Gastroesophageal sphincter (tissue), 4 donors: ENCODE data around the gene DHDH. TPM values are rescaled to one million over a fixed set of nuclear protein-coding genes. Genes with fewer than 3 reads are reported as not detected.
A peak's percentile ranks its signal among the peaks of the same experiment; 100 is the strongest.
"Not testable (repeated sequence)": the region's sequence is repeated elsewhere in the genome, so short reads cannot be mapped to it uniquely, and the experiment has no call there.

Experiments
- ATAC-seq: fragments of 150-250 bp; one replicate; pipeline ENCODE4 v1.9.1; 2016; ENCODE audit warnings: mild to moderate bottlenecking, moderate library complexity
- H3K27ac ChIP-seq, 4 donors: fragments of 200-600 bp; sonication (generic) in 3 of 4; 1 replicate in 3 of 4; 2 replicates in 1 of 4; pipeline ENCODE4 v1.5.1; 2016 to 2019
- H3K27me3 ChIP-seq: fragments of 200-600 bp; sonication (generic); one replicate; pipeline ENCODE4 v1.5.1; 2019
- H3K36me3 ChIP-seq, 2 donors: fragments of 200-600 bp; sonication (generic); one replicate each; pipeline ENCODE4 v1.5.1; 2019; ENCODE audit warnings: control low read depth in 1 of 2
- H3K4me1 ChIP-seq, 3 donors: fragments of 200-600 bp; sonication (generic); 1 replicate in 2 of 3; 2 replicates in 1 of 3; pipeline ENCODE4 v1.5.1; 2016 to 2019; ENCODE audit warnings: control low read depth in 2 of 3
- H3K4me3 ChIP-seq, 2 donors: fragments of 200-600 bp; sonication (generic); one replicate each; pipeline ENCODE4 v1.5.1; 2019; ENCODE audit warnings: mild to moderate bottlenecking in 1 of 2, moderate library complexity in 1 of 2
- H3K9me3 ChIP-seq, 3 donors: fragments of 200-600 bp; sonication (generic); one replicate each; pipeline ENCODE4 v1.5.1; 2017 to 2019; ENCODE audit warnings: control low read depth in 2 of 3
- EP300 ChIP-seq: sonication (generic); formaldehyde crosslinking; IDR thresholded peaks from one replicate; pipeline ENCODE4 v1.6.1; 2017; ENCODE audit warnings: antibody characterized with exemption, mild to moderate bottlenecking
- POLR2A ChIP-seq, 2 donors: fragments of 450-650 bp; IDR thresholded peaks; one replicate each; pipeline ENCODE4 v1.6.1; 2017; ENCODE audit warnings: antibody characterized with exemption in 2 of 2, mild to moderate bottlenecking in 2 of 2, moderate library complexity in 1 of 2
- POLR2AphosphoS5 ChIP-seq: sonication (generic); formaldehyde crosslinking; IDR thresholded peaks from one replicate; pipeline ENCODE4 v1.6.1; 2017; ENCODE audit warnings: antibody characterized with exemption
- WGBS, 2 donors: methylation state at CpG; one replicate each; pipeline ENCODE4 v1.1.5; 2018; ENCODE audit warnings: low coverage in 1 of 2; 5-methylcytosine and 5-hydroxymethylcytosine counted together
- total RNA-seq, 4 donors: library from RNA; depleted of rRNA; stranded (reverse); fragments of >200 nt; gene quantifications; one replicate each; pipeline ENCODE4 v1.1.0, GENCODE V29; 2016
- TF ChIP-seq, protein P1 (sequence below), 4 experiments: fragments of 200-600 bp in 2 of 4; fragments of 450-650 bp in 2 of 4; sonication (generic) in 1 of 4; IDR thresholded peaks; one replicate each; pipeline ENCODE4 v1.5.1; 2017 to 2019; ENCODE audit warnings: antibody characterized with exemption in 4 of 4, mild to moderate bottlenecking in 2 of 4, moderate library complexity in 2 of 4

Gene DHDH
- total RNA-seq, 4 donors from 2014 or later, result 0.81 TPM; not detected in 3

DNA sequence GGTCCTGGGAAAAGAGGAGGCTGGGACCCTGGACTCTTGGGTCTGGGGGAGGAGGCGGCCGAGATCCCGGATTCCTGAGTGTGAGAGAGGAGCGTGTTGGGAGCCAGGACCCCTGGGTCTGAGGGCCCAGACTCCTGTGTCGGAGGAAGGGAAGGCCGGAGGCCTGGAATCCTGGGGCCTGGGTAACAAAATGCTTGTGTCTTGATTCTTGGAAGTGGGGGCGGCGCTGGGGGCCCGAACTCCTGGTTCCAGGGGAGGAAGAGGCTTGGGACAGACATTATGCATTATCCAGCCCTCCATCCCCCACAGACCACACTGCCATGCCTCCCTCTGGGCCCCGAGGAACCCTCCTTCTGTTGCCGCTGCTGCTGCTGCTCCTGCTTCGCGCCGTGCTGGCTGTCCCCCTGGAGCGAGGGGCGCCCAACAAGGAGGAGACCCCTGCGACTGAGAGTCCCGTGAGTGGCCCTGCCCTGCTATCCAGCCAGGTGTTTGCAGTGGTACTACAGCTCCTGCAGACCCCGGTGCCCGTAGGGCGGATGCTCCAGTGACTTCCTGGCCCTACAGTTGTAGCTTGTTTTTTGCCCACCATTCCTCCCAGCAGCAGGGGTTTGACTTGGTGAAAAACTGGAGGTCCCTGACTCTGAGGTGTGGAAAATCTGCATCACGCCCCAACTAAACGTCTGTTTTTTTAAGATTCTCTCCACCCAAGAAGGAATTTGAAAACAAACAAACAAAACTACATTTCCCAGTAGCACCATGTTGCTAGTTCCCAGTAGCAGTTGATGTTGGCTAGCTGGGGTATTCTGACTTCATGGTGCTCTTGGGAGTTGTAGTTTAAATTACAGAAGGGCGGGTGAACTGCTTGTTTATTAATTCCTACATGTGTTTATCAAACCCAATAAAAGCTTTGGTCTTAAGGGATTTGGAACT, 32.8 kb upstream of the DHDH start:
- H3K36me3 ChIP-seq, result peaks cover 0 to 24% of the 10 kb centered on the region in 2 donors
- WGBS, 2 donors, result 10 to 13% methylated on average over 4 to 6 of the region's 24 CpGs
- H3K4me1 ChIP-seq, result peaks cover 0 to 53% (median 28%) of the 10 kb centered on the region in 3 donors
- H3K27ac ChIP-seq, result peak overlapping the region; percentile 79 to 90 (median 88)
- TF ChIP-seq EP300 (no peak), POLR2AphosphoS5 (no peak), POLR2A (IDR thresholded peaks at IDR 0.05) (no peak)
- TF ChIP-seq, protein P1, sequence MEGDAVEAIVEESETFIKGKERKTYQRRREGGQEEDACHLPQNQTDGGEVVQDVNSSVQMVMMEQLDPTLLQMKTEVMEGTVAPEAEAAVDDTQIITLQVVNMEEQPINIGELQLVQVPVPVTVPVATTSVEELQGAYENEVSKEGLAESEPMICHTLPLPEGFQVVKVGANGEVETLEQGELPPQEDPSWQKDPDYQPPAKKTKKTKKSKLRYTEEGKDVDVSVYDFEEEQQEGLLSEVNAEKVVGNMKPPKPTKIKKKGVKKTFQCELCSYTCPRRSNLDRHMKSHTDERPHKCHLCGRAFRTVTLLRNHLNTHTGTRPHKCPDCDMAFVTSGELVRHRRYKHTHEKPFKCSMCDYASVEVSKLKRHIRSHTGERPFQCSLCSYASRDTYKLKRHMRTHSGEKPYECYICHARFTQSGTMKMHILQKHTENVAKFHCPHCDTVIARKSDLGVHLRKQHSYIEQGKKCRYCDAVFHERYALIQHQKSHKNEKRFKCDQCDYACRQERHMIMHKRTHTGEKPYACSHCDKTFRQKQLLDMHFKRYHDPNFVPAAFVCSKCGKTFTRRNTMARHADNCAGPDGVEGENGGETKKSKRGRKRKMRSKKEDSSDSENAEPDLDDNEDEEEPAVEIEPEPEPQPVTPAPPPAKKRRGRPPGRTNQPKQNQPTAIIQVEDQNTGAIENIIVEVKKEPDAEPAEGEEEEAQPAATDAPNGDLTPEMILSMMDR (IDR thresholded peaks at IDR 0.05), result no peak
- peak overlapping the region; percentile 70 to 84 for H3K4me3 ChIP-seq
- ATAC-seq, result no peak
- H3K27me3 ChIP-seq, result no peaks in the 10 kb centered on the region
- no peaks in the 10 kb centered on the region for H3K9me3 ChIP-seq

DNA sequence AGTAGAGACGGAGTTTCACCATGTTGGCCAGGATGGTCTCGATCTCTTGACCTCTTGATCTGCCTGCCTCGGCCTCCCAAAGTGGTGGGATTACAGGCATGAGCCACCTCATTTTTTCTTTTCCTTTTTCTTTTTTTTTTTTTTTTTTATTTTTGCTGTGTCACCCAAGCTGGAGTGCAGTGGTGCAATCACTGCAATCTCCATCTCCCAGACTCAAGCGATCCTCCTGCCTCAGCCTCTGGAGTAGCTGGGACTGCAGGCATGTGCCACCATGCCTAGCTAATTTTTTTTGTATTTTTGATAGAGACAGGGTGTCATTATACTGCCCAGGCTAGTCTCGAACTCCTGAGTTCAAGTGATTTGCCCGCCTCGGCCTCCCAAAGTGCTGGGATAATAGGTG, 31.2 kb upstream of the DHDH start:
- H3K4me3 ChIP-seq, H3K27ac ChIP-seq, H3K9me3 ChIP-seq, H3K27me3 ChIP-seq, ATAC-seq: not testable (repeated sequence)
- H3K4me1 ChIP-seq, result peaks cover 0 to 42% (median 25%) of the 10 kb centered on the region in 3 donors
- 100% methylated on average over 3 of the region's 7 CpGs; no CpG with 5 or more reads in 1 of the 2 donors for WGBS, 2 donors
- peaks cover 0 to 39% of the 10 kb centered on the region in 2 donors for H3K36me3 ChIP-seq

DNA sequence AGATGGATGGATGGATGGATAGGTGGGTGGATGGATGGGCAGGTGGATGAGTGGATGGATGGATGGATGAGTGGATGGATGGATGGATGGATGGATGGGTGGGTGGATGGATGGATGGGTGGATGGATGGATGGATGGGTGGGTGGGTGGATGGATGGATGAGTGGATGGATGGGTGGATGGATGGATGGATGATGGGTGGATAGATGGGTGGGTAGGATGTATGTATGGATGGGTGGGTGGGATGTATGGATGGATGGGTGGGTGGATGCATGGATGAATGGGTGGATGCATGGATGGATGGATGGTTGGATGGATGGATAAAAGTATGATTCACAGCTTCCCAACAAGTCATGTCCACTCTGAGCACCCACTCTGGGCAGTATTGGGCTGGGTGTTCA, 29.7 kb upstream of the DHDH start:
- H3K27me3 ChIP-seq, ATAC-seq, H3K4me3 ChIP-seq, H3K27ac ChIP-seq, H3K9me3 ChIP-seq: not testable (repeated sequence)
- peaks cover 0 to 42% (median 25%) of the 10 kb centered on the region in 3 donors for H3K4me1 ChIP-seq
- peaks cover 0 to 53% of the 10 kb centered on the region in 2 donors for H3K36me3 ChIP-seq

DNA sequence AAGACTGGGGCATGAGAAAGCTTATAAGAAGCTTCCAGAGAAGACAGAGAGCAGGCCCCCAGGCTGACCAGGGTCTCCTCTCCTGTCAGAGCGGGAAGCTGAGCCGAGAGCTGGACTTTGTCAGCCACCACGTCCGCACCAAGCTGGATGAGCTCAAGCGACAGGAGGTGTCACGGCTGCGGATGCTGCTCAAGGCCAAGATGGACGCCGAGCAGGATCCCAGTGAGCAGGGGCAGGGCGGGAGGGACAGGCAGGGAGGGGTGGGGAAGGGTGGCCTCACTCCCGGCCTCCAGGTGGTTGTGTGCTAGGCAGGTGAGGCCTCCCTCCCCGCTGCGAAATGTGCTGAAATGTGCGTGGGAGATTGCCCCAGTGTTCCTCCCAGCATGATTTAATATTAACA, 27.8 kb upstream of the DHDH start:
- Histone ChIP-seq H3K36me3 (peaks cover 0 to 72% of the 10 kb centered on the region in 2 donors), H3K27ac (no peak overlapping the region), H3K4me1 (peaks cover 0 to 29% (median 20%) of the 10 kb centered on the region in 3 donors), H3K9me3 (no peaks in the 10 kb centered on the region), H3K27me3 (no peaks in the 10 kb centered on the region), H3K4me3 (no peak overlapping the region)
- TF ChIP-seq POLR2A (IDR thresholded peaks at IDR 0.05), result no peak
- no peak for TF ChIP-seq POLR2AphosphoS5
- TF ChIP-seq, protein P1 (IDR thresholded peaks at IDR 0.05), result no peak
- no peak for TF ChIP-seq EP300
- 97% methylated on average over 6 of the region's 14 CpGs; no CpG with 5 or more reads in 1 of the 2 donors for WGBS, 2 donors
- no peak for ATAC-seq

DNA sequence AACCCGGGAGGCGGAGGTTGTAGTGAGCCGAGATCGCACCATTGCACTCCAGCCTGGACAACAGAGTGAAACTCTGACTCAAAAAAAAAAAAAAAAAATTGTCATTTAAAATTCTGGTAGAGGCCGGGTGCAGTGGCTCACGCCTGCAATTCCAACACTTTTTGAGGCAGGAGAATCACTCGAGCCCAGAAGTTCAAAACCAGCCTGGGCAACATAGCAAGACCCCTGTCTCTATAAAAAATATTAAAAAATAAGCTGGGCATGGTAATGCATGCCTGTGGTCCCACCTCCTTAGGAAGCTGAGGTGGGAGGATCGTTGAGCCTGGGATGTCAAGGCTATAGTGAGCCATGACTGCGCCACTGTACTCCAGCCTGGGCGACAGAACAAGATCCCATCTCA, 27.2 kb upstream of the DHDH start:
- Histone ChIP-seq H3K4me1 (peaks cover 0 to 22% (median 14%) of the 10 kb centered on the region in 3 donors), H3K27ac (no peak overlapping the region), H3K4me3 (no peak overlapping the region), H3K36me3 (peaks cover 0 to 79% of the 10 kb centered on the region in 2 donors), H3K27me3 (no peaks in the 10 kb centered on the region), H3K9me3 (no peaks in the 10 kb centered on the region)
- WGBS, 2 donors, result 94 to 100% methylated on average over 4 to 6 of the region's 10 CpGs
- TF ChIP-seq POLR2A (IDR thresholded peaks at IDR 0.05), result no peak
- no peak for TF ChIP-seq EP300
- no peak for TF ChIP-seq POLR2AphosphoS5
- TF ChIP-seq, protein P1 (IDR thresholded peaks at IDR 0.05), result no peak
- ATAC-seq, result no peak

DNA sequence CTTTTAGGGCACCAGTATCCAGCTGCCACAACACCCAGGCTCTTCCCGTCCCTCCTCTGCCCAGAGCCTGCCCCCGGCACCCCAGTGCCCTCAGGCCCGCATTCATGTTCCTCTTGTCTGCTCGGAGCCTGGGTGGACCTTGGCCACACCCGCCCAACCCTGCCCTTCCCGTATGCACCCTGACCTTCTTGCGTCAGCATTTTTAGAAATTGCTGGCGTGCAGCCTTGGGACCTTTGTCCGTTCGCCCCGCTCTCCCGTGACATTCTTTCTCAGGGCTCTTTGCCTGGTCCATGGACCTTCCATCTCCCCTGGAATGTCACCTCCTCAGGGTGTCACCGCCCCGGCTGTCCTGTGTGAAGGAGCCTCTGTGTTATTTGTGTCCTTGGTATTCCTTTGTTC, 25.8 kb upstream of the DHDH start:
- TF ChIP-seq POLR2AphosphoS5 (no peak), POLR2A (IDR thresholded peaks at IDR 0.05) (no peak)
- TF ChIP-seq, protein P1 (IDR thresholded peaks at IDR 0.05), result no peak
- Histone ChIP-seq H3K4me3 (no peak overlapping the region), H3K9me3 (no peaks in the 10 kb centered on the region), H3K4me1 (peaks cover 0 to 9% (median 3%) of the 10 kb centered on the region in 3 donors), H3K27me3 (no peaks in the 10 kb centered on the region), H3K27ac (peak overlapping the region in 3 of 4 donors; percentile 51 to 62 (median 56)), H3K36me3 (peaks cover 0 to 89% of the 10 kb centered on the region in 2 donors)
- ATAC-seq, result peak; percentile 34
- 84 to 100% methylated on average over 2 to 12 of the region's 14 CpGs for WGBS, 2 donors

DNA sequence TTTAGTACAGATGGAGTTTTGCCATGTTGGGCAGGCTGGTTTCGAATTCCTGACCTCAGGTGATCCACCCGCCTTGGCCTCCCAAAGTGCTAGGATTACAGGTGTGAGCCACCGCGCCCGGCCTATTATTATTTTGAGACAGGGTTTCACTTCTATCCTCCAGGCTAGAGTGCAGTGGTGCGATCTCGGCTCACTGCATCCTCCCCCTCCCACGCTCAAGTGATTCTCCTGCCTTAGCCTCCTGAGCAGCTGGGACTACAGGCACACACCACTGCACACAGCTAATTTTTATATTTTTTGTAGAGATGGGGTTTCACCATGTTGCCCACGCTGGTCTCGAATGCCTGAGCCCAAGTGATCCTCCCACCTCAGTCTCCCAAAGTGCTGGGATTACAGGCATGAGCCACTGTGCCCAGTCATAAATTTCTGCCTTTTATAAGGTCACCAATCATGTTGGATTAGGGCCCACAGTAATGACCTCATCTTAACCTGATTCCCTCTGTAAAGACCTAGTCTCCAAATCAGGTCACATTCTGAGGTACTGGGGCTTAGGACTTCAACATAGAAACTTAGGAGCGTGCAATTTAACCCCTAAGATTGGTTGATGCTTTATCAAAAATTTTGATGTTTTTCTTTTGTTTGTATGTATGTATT, 23.9 kb upstream of the DHDH start:
- H3K9me3 ChIP-seq, result not testable (repeated sequence)
- Histone ChIP-seq H3K27ac (peak overlapping the region in 3 of 4 donors; percentile 8 to 35 (median 25)), H3K36me3 (peaks cover 0 to 99% of the 10 kb centered on the region in 2 donors)

More for the DNA sequence above, 23.9 kb upstream of the DHDH start:
- WGBS, 2 donors, result 97 to 100% methylated on average over 1 to 11 of the region's 11 CpGs
- H3K27me3 ChIP-seq, H3K4me3 ChIP-seq, ATAC-seq, H3K4me1 ChIP-seq: not testable (repeated sequence)
